Activated CD8-positive, alpha-beta memory T cell treated with anti-CD3 and anti-CD28 coated beads for 1 hour (primary cell): ENCODE results near the gene FAM13A.
A peak's percentile ranks its signal among the peaks of the same experiment; 100 is the strongest.
"Not testable (repeated sequence)": the region's sequence is repeated elsewhere in the genome, so short reads cannot be mapped to it uniquely, and the experiment has no call there.

Experiments
- DNase-seq, 2 donors: peaks; one replicate each; pipeline ENCODE4 v3.0.0-alpha.2; 2020; ENCODE audit warnings: low read depth in 1 of 2; ENCODE audit errors: extremely low read depth in 1 of 2

The FAM13A gene

GRCh38 chr4:88858752-88859151 lies 198.2 kb downstream of the FAM13A start:
- DNase-seq = no peak

DNA sequence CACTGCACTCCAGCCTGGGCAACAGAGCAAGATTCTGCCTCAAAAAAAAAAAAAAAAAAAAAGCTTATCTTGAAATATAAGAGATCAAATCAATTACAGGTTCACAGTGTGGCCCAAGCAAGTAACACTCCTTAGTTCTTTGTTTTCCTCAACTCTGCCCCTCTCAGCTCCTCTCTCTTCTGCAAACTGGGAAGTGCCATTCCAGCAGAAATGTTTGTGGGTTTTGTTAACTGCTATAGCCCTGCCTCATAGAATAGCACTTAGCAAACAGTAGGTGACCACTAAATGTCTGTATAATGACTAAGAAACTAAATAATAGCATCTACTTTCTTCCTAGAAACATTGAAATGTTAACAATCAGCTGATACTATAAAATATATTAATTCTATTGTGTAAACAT lies 199.4 kb downstream of the FAM13A start:
- DNase-seq = no peak

GRCh38 chr4:88854481-88854880 lies 202.5 kb downstream of the FAM13A start:
- no peak for DNase-seq

- DNase-seq = not testable (repeated sequence)
Observed at GRCh38 chr4:88853583-88853982, 203.4 kb downstream of the FAM13A start.

DNA sequence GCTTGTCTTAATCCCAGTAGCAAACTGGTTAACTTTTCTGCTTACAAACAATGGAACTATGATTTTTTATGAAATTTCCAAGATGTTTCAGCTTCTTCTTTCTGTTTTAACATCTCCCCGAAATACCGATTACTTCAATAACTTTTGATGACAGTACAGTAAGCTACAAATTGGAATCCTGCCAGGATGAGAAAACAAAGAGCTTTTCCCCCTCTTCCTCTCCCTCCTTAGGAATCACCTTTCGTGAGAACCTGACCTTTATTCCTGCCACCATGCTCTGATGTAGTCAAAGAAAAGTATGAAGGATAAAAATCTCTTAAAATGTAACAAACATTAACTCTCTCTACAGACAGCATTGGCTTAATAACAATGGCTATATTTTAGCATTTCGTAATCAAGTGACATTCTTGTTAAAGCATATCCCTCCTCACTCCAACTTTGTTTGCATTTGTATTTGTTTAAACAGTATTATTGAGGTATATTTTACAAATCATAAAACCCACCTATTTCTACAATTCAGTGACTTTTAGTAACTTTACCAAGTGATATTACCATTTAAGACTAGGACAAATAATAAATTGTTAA lies 210.7 kb downstream of the FAM13A start:
- DNase-seq = no peak

DNA sequence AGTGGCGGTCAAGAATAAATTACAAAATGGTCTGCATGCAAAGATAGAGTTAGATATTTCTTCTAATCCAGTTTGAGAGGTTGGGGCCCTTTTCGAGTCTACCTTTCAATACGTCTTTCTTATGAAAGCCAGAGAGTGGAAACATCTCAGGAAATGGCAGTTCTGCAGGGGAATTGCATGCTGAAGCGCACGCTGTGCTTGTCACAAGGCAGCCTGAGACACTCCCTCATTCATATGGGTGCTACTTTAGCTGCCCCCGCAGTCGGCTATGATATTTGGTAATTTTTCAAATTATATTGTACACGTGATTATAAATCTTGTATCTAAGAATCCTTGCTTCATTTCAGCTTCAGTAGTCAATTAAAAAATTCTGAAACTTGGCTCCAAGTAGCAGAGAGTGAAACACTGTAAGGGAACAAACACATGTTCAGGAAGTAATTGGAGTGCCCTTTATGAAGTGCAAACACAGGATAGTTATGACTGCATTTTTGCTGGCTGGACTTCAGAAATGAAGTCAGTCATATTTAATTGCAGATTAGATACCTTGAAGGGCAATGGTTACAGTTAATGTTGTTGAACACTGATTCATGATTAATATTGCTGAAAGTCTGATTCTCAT lies 213.8 kb downstream of the FAM13A start:
- no peak for DNase-seq

GRCh38 chr4:88841635-88842034 lies 215.3 kb downstream of the FAM13A start:
- DNase-seq = no peak

- DNase-seq = no peak
Observed at GRCh38 chr4:88836216-88836615, 220.8 kb downstream of the FAM13A start.

- no peak for DNase-seq
Observed at GRCh38 chr4:88831031-88831430, 226.0 kb downstream of the FAM13A start.

- DNase-seq = no peak
Observed at GRCh38 chr4:88830598-88830997, 226.4 kb downstream of the FAM13A start.

DNA sequence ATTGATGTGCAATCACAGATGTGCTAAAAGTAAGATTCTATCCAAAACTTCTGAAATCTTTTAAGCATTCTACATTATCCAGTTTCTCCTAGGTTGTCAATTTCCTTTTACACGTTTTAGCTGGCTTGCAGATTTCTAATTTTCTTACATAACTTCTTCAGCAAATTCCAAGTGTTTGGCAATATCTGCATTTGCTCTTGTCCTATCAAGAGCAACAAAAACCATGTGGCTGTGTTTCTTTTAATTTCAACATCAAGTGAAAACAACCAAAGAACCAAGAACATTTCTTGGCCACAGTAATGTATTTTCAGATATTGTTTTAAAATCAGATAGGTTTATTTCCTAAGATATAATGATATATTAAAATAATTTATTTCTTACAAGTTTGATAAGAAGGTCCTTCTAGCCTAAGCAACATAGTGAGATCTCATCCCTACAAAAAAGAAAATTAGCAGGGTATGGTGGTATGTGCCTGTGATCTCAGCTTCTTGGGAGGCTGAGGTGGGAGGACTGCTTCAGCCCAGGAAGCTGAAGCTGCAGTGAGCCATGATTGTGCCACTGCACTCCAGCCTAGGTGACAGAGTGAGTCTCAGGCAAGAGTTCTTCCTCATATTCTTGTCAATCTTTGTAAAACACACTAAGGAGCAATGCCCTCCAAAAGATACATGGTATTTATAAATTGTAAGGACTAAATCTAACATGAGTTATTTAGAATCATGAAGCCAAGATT lies 228.0 kb downstream of the FAM13A start:
- no peak for DNase-seq

GRCh38 chr4:88827442-88827841 lies 229.5 kb downstream of the FAM13A start:
- DNase-seq = no peak

GRCh38 chr4:88826771-88827170 lies 230.2 kb downstream of the FAM13A start:
- no peak for DNase-seq

DNA sequence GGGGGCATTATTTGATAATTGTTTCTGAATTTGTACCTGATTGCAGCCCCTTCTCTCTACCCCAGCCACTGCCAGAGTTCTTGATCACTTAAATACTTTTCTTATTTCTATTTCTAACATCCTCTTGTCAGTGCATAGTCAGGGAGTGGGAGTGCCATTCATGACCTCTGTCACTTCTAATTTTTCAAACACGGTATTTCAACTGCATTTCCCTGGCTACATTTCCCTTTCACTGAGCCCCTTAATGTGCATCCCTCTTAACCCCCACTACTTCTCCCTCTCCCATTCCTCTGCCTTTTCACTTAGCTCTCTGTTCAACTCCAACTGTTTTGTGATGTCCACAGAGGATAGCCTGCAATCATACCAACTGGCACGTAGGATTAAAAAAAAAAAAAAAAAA lies 231.1 kb downstream of the FAM13A start:
- DNase-seq = no peak

DNA sequence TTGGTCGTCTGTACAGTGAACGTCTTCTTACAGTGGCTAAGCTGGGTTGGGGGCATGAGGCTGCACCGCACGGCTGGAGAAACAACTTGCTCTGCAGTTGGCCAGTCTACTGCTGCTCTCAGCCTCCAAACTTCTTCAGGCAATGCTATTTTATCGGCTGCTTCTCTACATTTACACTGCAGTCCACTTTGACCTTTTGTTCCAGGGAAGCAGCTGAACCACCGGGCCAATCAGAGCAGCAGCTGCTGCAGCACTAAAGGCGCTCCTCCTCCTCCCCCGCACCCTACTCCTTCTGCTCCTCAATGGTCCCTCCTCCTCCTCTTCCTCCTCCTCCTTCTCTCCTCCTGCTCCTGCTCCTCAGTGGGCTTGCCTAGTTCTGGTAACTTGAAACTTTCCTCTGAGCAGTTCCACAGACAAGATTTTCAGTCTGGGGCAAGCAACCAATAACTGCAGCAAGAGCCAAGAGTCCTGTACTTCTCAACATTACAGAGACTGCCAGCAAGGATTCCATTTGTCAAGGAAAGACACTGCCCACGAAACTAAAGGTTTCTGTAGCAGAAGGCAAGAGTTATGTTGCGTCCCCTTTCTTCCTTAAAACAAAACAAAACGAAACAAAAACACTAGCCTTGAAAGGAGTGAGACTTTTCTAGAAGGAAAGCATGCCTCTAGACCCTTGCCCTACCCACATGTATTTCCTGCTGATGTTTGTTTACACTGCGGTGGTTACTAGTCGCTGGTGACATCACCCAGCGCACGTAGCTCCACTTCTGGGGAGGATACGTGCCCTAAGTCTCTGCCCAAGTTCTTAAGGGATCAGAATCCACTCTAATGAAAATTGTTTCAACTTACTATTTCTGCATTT lies 233.7 kb downstream of the FAM13A start:
- DNase-seq = peak; percentile 5 to 40

- no peak for DNase-seq
Observed at GRCh38 chr4:88822034-88822789, 234.8 kb downstream of the FAM13A start.

- no peak for DNase-seq
Observed at GRCh38 chr4:88821522-88821921, 235.5 kb downstream of the FAM13A start.

GRCh38 chr4:88820698-88821415 lies 236.1 kb downstream of the FAM13A start:
- no peak for DNase-seq

- DNase-seq = no peak
Observed at GRCh38 chr4:88819818-88820697, 236.9 kb downstream of the FAM13A start.
